GM18511 (cell line): ENCODE results near the gene RNU2-63P.
"Not testable (repeated sequence)": the region's sequence is repeated elsewhere in the genome, so short reads cannot be mapped to it uniquely, and the experiment has no call there.

Experiments used
- ATAC-seq: cut with Tn5 transposase; IDR thresholded peaks from one replicate; pipeline ENCODE4 v1.9.1; 2021; ENCODE audit warnings: mild to moderate bottlenecking, moderate library complexity; ENCODE audit not compliant: unreplicated experiment

Gene RNU2-63P

DNA sequence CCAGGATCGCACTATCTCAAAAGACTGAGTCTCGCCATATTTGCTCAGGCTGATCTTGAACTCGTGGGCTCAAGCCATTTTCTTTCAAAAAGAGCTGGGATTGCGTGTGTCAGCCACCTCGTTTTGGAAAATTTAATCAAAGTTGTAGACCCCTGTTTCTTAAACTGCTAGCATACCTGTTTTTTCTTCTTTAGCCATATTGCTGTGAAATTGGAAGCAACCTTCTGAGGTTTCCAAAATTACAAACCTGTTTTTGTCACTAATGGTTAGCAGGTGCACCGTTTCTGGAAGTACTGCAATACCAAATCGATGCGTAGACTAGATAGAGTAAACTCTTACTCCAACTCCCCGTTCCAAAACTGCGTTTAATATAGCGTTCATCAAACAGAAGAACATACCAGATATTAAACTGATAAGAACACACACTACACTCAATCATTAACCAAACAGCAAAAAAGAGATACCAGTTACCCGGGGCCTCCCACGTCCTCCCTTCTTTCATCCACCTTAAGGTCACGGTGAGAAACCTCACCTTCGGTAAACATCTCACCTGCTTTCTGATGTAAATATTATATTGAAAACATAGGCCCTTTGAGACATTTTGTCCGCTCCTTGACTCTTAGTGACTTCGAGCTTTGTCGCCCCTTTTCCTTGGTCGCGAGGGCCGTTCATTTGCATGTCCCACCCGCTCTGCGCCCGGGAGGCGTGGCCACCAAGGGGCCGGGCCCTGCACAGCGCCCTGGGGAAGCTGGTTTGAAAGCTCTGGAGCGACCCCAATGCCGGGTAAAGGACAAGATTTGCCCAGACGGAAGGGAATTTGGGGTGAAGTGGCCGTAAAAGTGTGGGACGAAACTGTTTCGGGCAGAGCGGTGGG lies at the start of gene RNU2-63P:
TSS of gene RNU2-63P (minus strand) at position 462 of the 874 bp plus-strand sequence.
- ATAC-seq = peak; percentile 90

DNA sequence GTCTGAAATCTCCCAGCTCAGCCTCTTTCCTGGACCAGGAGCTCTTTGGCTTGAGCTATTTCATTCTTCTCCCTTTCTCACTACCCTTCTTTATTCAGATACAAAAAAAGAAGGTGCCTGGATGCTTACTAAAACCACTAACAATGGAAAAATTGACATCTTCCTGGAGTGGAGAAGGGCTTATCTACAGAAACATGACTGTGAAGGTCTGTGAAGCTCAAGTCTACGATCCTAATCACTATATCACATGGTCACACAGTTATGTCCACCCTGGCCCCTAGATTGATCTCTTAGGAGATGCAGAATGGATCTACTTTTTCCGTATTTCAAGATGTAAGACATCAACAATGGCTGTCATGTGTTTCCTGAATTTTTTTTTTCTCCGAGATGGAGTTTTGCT lies 44.9 kb upstream of the RNU2-63P start:
- ATAC-seq = no peak

DNA sequence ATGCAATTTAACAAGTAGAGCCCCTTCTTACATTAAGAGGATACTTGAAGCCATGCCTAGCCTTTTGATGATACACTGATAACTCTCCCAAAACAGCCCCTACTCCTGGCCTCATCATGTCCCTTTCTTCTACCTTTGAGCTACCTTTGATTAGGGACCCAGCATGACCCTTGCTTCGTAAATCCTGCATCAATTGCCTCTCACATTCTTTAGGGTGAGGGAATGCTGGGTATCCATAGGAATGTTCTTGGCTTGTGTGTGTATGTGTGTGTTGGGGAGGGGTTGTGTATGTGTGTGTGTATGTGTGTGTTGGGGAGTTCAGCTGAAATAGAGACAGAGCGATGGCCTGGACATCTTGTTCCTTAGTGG lies 44.5 kb upstream of the RNU2-63P start:
- no peak for ATAC-seq

DNA sequence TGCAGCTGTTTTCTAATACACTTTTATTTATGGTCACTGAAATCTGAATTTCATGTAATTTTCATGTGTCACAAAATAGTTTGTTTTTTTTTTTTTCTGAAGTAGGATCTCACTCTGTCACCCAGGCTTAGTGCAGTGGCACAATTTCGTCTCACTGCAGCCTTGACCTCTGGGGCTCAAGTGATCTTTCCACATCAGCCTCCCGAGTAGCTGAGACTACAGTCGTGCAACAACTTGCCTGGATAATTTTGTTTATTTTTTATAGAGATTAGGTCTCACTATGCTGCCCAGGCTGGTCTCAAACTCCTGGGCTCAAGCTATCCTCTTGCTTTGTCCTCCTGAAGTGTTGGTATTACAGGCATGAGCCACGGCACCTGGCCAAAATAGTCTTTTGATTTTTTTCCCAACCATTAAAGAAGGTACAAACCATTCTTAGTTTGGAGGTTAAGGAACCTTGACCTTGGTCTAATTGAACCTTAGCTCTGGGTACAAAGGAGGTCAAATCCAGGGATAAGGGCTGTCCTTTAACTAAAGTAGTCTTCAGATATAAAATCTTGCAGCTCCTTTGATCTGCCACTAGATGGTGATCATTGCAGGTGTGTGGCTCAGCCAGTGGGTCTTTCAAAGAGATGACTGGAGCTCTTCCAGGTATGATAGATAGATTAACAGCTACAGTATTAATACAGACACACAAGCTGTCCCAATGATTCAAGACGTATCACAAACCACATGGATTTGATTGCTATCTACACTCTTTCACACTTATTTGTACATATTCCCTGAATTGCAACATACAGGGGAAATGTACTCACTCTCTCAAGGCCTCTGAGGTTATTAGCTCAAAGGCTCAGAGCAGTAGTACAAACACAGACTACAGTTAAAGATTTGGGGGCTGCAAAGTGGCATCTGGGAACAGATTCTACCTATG lies 43.9 kb upstream of the RNU2-63P start:
- ATAC-seq = peak; percentile 41

DNA sequence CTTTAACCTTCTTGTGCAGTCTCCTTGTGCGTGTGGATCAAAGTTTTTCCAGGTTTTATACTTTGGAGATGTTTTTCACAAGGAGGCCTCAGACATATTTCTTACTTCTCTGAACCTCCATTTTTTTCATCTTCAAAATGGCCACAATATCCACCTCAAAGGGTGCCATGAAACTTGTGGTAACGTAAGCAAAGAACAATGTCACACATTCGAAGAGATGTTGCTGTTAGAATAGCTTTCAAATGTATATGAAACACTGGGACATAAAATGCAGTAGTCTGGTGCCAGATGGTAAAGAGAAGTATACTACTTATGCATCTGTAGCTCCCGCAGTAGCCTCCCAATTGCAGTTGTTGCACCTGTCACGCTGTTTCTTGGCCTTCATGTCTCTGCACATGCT lies 41.8 kb upstream of the RNU2-63P start:
- ATAC-seq = no peak

DNA sequence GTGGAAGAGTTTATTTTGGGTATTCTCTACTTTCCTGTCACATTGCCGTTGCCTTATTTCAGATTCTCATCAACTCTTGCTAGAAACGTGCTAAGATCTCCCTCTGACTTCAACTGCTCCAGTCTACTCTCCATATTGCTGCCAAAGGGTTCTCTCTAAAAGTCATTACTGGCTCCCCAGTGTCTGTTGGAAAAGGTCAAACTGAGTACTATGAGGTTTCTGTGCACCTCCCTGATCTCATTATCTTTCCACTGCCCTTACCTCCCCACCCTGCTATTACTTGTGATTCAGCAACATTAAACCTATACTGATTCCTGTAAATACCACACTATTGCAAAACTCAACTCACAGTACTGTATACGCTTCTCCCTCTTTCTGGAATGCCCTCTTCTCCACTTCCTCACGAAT lies 41.1 kb upstream of the RNU2-63P start:
- no peak for ATAC-seq

DNA sequence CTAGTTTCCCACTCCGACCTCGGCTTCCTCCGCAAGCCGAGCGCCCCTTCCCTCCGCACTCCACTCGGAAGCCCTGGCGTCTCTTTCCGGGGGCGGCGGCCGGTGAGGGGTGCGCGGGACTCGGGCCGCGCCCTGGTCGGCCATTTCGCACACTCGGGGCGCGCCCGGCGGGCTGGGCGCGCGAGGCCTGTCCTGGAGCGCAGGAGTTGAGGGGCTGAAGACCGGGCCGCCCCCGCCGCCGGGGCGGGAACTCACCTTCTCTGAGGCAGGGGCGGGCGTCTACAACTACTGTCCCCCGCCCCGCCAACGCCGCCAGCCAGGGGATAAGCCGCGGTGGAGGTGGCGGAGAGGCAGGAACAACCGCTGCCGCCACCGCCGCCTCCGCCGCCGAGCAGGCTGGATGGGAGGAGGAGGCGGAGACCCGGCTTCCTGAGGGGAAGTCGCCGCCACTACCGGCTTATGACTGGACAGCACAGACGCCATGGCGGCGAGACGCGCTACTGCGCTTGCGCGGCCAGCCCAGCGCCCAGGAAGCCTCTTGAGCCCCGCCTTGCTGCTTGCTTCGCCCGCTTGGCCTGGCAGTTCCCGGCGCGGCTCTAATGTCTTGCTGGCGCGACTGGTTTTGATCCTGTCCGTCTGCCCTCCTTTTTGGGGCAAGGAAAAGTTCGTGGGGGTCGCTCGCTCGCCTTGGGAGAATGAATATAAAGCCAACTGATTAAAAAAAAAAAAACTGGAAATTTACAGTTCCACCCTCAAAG lies 39.2 kb upstream of the RNU2-63P start, which contains the start of gene KRCC1:
TSS of gene KRCC1 (minus strand) at position 413 of the 758 bp plus-strand sequence. CDS start 27,220 bp downstream, outside the sequence.
- peak; percentile 92 for ATAC-seq

DNA sequence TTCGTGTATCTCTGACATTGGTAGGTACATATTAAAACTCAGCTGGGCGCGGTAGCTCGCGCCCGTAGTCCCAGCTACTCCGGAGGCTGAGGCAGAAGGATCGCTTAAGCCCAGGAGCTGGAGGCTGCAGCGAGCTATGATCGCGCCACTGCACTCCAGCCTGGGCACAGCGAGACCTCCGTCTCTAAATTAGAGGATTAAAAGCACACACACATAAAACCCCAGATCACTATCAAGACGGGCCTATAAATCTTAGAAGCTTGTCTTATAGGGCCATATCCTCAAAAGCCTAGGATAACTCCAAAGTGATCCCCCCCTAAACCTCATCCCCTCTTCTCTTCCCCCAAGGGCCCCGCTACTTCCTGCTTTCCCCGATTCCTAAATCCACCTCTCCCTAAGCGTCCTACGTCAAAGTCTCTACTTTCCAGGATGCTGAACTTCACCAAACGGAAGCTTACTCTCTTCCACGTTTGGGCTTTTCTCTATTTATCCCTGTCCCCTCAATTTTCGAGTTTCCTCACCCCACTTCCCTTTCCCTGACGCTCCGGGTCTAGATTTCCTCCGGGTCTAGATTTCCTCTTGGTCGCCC lies 38.5 kb upstream of the RNU2-63P start:
- ATAC-seq = no peak

DNA sequence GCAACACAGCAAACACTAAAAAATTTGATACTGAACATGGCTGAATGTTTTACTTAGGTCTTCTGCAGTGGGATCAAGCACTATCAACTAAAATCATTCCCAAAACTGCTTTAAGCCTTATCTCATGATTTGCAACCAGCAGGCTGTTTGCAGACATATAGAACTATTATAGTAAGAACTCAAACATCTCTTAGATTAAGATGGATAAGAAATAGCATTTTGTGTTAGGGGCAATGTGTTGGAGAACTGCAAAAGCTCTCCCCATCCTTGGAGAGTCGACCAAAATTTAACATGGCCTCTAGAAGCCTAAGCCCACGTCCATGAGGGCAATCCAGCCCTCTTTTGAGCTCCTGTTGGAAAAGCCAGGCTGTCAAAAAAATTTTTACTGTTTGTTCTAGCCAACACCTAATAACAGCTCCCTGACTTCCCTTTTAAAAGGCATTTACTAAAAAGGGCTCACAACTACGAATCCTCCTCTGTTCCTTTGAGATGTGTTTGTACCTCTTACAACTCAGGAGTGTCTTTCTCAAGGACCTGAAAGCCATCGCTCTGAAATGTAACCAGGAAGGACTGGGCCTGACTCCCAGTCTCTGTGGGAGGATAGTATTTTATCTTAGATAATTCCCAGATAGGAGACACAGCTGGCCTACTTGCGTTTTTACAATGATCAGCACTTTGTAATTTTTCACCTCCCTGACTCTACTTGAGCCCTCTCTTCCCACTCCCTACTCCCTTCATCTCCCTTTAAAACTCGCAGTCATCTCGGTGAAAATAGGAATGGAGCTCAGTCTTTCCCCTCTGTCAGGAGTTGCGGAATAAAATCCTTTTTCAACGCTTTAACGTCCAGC lies 37.8 kb upstream of the RNU2-63P start:
- ATAC-seq = no peak

DNA sequence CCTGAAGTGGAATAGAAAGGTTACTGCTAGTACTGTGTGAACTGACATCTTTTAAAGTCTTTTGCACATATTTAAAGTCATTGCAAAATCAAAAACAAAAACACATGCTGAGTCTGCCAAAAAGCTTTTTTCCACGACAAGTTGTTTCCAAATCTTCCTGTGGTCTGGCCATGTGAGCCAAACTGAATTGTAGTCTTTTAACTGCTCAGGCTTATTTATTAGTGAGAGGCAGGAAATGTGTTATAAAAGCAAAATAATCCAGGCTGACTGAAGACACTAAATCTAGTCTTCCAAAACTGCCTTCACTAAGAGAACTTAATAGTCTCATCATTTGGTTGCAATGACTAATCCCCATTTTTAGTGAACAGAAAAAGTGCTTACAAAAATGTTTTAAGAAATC lies 36.9 kb upstream of the RNU2-63P start:
- no peak for ATAC-seq

DNA sequence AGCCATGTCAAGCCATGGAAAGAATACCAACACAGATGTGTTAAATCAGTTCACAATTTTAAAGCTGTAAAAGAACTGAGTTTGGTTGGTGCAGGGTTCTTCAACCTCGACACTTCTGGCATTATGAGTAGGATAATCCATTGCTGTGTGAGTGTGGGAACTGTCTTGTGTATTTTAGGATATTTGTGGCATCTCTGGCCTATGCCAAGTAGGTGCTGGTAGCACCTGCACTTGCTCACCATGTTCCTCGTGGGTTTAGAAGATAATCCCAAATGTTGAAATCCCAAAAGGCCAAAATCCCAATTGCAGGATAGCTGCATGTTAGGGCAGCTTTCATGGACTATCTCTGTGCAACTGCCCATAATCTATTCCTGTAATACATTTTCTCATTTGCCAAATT lies 35.4 kb upstream of the RNU2-63P start:
- no peak for ATAC-seq

DNA sequence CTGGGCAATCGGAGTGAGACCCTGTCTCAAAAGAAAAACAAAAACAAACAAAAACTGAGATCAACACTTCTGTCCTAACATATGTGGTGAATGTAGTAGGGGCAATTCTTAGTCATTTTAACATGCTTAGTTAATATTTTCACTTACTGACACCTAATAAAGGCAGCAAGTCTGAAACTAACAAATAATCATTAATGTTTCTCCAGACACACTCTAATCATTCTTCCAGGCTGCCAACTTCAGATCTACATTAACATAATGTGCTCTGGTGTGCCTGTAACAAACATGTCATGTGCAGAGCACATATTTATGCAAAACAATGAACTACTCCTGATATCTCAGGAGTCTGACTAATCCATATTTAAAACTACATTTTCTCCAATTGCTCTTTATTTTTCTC lies 33.3 kb upstream of the RNU2-63P start:
- ATAC-seq = peak; percentile 40

DNA sequence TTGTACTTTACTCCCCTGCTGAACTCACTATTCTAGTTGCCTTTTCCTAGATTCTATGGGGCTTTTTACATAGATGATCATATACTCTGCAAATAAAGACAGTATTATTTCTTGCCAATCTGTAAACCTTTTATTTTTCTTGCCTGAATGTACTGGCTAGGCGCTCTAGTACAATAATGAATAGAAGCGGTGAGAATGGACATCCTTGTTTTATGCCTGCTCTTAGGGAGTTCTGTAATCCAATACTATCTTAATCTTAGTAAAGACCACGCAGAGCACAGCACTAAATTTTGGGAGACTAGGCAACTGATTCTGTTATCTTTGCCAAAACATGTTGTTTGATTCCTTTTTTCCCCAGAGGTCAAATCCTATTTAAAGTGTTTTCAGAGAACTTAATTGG lies 32.2 kb upstream of the RNU2-63P start:
- no peak for ATAC-seq

DNA sequence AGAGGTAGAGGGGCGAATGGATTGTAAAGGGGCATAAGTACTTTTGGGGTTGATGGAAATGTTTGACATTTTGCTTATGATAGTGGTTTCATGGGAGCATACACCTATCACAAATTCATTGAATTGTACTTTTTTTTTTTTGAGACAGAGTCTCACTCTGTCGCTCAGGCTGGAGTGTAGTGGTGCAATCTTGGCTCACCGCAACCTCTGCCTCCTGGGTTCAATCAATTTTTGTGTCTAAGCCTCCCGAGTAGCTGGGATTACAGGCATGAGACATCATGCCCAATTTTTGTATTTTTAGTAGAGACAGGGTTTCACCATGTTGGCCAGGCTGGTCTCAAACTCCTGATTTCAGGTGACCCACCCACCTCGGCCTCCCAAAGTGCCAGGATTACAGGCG lies 29.2 kb upstream of the RNU2-63P start:
- not testable (repeated sequence) for ATAC-seq

DNA sequence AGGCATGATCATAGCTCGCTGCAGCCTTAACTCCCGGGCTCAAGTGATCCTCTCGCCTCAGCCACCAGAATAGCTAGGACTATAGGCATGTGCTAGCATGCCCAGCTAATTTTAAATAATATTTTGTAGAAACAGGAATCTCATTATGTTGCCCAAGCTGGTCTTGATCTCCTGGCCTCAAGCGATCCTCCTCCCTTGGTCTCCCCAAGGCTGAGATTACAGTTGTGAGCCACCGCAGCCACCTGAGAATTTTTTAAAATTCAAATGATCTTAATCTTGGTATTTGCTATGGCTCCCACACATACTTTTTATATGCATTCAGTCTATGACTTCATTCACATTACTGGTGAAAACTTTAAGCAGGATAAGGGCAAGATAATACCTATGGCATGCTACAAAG lies 26.1 kb upstream of the RNU2-63P start:
- ATAC-seq = no peak

DNA sequence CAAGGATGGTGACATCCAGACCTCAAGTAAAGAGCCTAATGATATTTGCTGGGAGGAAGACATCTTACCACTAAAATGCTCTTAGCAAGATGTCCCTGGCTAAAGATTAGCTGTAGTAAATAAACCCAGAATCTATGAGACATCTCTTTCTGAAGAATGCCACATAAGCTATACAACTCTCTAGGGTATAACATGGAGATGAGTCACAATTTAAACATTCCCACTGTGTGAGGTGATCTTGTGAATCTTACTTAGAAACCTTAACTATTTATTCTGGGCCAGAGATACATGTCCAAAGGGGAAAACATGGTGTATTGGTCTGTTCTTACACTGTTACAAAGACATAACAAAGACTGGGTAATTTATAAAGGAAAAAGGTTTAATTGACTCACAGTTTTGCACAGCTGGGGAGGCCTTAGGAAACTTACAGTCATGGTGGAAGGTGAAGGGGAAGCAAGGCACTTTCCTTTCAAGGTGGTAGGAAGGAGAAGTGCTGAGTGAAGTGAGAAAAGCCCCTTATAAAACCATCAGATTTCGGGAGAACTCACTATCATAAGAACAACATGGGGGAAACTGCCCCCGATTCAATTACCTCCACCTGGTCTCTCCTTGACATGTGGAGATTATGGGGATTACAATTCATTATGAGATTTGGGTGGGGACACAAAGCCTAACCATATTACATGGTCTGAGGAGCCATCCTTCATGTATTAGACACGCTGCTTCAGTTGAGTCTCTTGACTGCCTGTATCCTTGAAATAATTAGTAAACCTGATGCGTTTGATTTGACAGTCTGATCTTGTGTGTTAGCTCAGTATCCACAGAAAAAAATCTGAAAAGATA lies 22.1 kb upstream of the RNU2-63P start:
- ATAC-seq = no peak

DNA sequence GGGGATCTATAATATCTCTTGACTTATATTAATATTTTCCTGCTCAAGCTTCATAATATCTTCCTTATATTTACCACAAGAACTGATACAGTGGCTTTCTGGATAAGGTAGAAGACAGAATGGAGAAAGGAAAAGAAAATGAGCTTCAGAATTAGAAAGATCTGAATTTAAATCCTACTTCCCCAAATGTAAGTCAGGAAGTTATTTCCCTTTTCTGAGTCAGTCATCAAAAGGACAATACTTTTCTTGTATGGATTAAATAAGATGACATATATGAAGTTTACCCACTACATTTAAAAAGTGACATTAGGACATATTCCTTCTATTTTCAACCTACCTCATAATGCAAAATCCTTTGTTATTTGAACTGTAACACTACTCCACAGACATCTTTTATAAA lies 20.3 kb upstream of the RNU2-63P start:
- ATAC-seq = no peak

DNA sequence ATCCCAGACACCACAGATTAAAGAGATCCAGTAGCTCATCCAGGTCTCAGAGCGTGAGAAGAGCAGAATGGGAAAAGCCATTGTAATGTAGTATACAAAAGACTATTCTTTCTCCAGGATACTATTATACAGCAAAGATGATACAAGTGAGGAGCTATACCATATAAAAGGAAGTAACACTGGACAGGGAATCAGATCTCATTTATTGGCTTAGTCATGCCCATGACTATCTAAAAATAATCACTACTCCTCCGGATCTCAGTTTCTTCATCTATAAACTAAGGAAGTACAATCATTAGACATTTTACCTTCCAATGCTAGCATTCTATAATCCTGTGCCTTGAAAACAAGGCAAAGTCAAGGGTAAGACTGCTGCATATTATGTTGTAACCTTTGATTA lies 19.8 kb upstream of the RNU2-63P start:
- no peak for ATAC-seq
